GM21515 (cell line): ENCODE results near the gene LDHAL6B.

Experiments
- ATAC-seq: cut with Tn5 transposase; IDR thresholded peaks from one replicate; pipeline ENCODE4 v1.9.1; 2021; ENCODE audit not compliant: unreplicated experiment

The LDHAL6B gene

GRCh38 chr15:59249816-59250215 is 43.2 kb downstream of the LDHAL6B start:
- no peak for ATAC-seq

- no peak for ATAC-seq
These were observed 43.6 kb downstream of the LDHAL6B start for GRCh38 chr15:59250249-59250648.

GRCh38 chr15:59251001-59251845 is 44.6 kb downstream of the LDHAL6B start:
- ATAC-seq: peak; percentile 51

- no peak for ATAC-seq
These were observed 45.5 kb downstream of the LDHAL6B start for GRCh38 chr15:59252137-59252536.

GRCh38 chr15:59255680-59256336 is 49.2 kb downstream of the LDHAL6B start:
- no peak for ATAC-seq

- no peak for ATAC-seq
These were observed 49.8 kb downstream of the LDHAL6B start for GRCh38 chr15:59256482-59256881.

GRCh38 chr15:59257140-59257539 is 50.5 kb downstream of the LDHAL6B start:
- no peak for ATAC-seq
